HG03196 (cell line): ENCODE data around the gene CTDSPL2.
A peak's percentile ranks its signal among the peaks of the same experiment; 100 is the strongest.
"Not testable (repeated sequence)": the region's sequence is repeated elsewhere in the genome, so short reads cannot be mapped to it uniquely, and the experiment has no call there.

Source experiments
- ATAC-seq: cut with Tn5 transposase; IDR thresholded peaks from one replicate; pipeline ENCODE4 v1.9.1; 2021; ENCODE audit not compliant: unreplicated experiment

Gene CTDSPL2

GRCh38 chr15:44482090-44482489, 54.7 kb downstream of the CTDSPL2 start:
- ATAC-seq = no peak

- ATAC-seq = no peak
These were observed 58.5 kb downstream of the CTDSPL2 start for GRCh38 chr15:44485880-44486279.

- ATAC-seq = peak; percentile 49
These were observed 62.0 kb downstream of the CTDSPL2 start for GRCh38 chr15:44489464-44489863.

DNA sequence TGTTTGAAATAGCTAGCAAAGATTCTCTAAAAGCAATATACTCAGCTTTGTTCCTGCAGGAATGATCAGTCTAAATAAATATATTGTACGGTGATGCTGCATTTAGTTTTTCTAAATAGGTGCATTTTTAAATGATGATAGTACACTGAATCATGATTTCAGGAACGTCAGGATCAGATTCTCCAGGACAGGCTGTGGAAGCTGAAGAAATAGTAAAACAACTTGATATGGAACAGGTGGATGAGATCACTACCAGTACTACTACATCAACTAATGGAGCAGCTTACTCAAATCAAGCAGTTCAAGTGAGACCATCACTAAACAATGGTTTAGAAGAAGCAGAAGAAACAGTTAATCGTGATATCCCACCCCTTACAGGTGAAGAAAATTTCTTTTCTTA, 63.2 kb downstream of the CTDSPL2 start:
- no peak for ATAC-seq

GRCh38 chr15:44492040-44492439, 64.6 kb downstream of the CTDSPL2 start:
- no peak for ATAC-seq

- ATAC-seq = no peak
These were observed 65.2 kb downstream of the CTDSPL2 start for GRCh38 chr15:44492672-44493071.

DNA sequence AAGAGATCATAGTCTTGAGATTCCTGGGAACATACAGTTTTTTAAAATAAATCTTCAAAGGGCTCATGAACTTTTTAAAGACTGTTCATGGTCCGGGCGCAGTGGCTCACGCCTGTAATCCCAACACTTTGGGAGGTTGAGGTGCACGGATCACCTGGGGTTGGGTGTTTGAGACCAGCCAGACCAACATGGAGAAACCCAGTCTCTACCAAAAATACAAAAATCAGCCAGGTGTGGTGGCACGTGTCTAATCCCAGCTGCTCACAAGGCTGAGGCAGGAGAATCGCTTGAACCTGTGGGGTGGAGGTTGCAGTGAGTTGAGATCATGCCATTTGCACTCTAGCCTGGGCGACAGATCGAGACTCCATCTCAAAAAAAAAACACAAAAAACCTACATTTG, 68.1 kb downstream of the CTDSPL2 start:
- no peak for ATAC-seq

- ATAC-seq = no peak
These were observed 73.1 kb downstream of the CTDSPL2 start for GRCh38 chr15:44500555-44500954.

DNA sequence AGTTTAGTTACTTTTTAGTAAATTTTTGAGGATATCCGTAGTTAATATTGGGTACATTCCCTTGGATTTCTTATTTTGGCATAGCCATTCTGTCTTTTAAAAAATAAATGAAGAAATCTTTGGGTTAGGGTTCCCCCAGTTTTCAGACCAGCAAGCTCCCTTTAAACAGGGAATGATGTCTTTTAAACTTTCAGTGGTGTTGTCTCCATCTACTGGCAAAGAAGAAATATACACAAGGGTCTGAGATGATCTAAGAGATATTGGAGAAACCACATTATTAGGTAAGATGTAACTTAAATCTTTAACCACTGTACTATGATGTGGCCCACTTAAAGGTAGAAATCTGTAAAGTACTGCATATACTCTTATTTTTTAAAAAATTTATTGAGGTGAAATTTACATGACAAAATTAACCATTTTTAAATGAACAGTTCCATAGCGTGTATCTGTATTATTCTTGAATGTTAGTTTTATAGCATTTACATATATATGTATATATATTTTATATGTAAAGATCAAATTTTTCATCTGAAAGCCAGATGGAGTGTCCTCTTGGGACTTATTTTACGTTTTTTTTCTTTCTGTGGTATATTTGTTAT, 74.4 kb downstream of the CTDSPL2 start:
- ATAC-seq = no peak

DNA sequence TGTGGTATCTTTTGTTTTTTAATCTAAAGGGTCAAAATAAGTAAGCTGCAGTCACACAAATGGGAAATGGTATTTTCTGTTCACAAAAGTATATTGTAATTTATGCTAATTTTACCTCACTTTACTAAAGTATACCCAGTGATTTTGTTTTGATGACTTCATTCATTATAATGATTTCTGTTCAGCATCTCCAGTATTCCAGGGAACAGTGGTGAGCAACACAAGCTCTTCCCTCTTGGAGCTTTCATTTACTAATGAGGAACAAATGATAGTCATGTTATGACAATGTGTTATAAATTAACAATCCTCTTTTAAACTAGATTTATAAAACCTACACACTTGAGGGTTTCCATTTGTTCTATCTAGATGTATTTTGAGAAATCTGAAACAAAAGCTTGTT, 89.0 kb downstream of the CTDSPL2 start:
- ATAC-seq = no peak

- no peak for ATAC-seq
These were observed 92.1 kb downstream of the CTDSPL2 start for GRCh38 chr15:44519537-44519936.

DNA sequence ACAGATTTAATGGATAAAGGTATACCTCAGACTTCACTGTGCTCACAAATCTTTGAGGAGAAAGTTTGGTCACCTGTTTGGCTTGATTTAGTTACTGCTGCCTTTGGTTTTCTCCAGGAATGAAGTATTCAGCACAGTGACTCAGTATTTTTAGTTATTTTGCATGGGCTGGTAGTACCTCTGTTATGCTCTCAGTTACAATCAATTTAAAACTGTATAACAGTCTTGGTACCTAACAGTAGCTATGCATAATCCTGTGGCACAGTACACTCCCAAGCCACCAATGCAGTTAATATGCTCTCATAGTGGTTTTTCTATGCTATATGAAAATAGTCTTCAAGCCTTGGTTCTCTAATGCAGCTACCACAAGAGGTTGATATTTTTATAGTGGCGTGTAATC, 97.6 kb downstream of the CTDSPL2 start:
- no peak for ATAC-seq

- no peak for ATAC-seq
These were observed 99.8 kb downstream of the CTDSPL2 start for GRCh38 chr15:44527241-44527640.

DNA sequence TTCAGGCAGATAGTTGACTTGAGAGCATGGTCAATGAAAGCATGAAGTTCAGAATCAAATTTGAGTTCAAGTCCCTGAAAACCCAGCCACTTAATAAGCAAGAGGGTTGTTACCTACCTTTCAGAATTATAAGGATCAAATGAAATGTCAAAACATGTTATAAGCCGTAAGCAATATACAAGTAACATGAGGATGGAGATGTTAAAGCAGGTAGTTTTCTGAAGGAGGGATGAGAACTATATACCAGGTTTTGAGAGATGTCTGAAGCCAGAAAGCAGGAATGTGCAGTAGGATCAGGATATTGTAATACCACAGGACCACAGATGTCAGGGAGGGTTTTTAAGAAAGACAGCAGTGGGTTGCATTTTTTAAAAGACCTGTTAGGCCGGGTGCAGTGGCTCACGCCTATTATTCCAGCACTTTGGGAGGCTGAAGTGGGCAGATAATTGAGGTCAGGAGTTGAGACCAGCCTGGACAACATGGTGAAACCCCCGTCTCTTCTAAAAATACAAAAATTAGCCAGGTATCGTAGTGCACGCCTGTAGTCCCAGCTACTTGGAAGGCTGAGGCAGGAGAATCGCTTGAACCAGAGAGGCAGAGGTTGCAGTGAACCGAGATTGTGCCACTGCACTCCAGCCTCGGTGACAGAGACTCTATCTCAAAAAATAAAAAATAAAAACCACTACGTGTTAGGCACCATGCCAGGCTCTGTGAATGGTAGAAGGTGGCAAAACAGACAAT, 102.6 kb downstream of the CTDSPL2 start:
- no peak for ATAC-seq

GRCh38 chr15:44530653-44531052, 103.2 kb downstream of the CTDSPL2 start:
- ATAC-seq = no peak

- not testable (repeated sequence) for ATAC-seq
These were observed 104.8 kb downstream of the CTDSPL2 start for GRCh38 chr15:44532275-44532674.

DNA sequence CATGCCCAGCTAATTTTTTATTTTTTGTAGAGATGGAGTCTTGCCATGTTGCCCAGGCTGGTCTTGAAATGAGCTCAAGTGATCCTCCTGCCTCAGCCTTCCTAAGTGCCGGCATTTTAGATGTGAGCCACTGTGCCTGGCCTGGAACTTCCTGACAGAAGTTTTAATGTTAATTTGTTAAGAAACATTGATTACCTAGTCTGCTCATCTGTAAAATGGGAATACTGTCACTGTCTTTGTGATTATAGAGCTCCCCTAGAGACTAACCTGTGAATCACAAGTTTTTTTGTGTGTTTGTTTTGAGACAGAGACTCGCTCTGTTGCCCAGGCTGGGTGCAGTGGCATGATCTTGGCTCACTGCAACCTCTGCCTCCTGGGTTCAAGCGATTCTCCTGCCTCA, 105.3 kb downstream of the CTDSPL2 start:
- ATAC-seq = no peak

GRCh38 chr15:44535092-44535491, 107.7 kb downstream of the CTDSPL2 start:
- ATAC-seq = no peak

DNA sequence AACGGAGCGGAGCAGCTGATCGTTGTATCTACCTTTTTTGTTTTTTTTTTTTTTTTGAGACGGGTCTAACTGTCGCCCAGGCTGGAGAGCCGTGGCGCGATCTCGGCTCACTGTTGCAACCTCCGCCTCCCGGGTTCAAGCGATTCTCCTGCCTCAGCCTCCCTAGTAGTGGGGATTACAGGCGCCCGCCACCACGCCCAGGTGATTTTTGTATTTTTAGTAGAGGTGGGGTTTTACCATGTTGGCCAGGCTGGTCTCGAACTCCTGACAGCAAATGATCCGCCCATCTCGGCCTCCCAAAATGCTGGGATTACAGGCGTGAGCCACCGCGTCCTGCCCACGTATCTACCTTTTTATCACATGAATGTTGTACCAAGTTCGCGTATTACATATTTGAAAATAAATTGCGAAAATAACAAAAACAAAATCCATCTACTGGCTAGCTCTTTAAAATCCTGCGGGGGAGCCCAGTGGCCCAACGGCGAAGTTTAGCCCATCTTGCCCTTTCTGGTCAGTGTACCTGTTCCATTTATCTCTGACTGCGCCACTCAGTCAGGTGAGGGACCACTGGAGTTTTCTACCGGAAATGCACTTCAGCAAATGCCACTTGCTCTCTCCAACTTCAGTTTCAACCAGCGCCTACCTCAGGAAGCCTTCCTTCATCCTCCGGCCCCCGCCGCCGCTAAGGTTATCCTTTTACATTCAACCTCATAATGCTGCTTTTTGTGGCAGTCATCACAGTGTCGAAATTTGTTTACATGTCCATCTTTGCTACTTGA, 108.3 kb downstream of the CTDSPL2 start:
- ATAC-seq = peak; percentile 9

- ATAC-seq = peak; percentile 64
These were observed 109.0 kb downstream of the CTDSPL2 start for GRCh38 chr15:44536302-44536961.

DNA sequence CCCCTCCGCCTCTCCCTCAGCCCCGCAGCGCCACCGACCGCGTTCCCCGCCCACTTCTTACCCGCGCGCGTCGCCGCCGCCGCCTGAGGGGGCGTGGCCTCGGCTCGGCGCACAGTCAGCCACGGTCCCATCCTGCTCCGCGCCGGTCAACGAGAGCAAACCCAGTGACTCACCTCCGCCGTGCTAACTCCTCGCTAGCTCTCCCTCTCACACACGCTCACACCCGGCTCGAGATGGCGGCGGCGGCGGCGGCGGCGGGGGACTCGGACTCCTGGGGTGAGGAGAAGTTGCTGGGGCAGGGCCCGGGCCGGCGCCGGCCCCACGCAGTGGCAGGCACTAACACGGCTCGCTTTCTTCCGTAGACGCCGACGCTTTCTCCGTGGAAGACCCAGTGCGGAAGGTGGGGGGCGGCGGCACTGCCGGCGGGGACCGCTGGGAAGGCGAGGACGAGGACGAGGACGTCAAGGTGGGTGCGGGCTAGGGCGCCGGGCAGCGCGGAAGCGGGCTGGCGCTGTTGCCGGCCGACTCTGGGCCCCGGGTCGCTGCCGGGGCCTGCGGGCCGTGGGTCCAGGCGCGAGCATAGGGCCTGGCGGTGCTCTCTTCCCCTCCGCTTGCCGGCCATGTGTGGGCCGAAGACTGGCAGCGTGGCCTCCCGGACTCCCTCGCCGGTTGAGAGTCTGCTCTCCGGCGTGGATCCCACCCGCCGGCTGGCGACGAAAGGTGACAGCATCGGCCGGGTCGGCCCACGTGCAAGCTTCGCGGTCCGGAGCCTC, 109.7 kb downstream of the CTDSPL2 start, which contains the start of gene EIF3J:
EIF3J (plus strand) TSS at position 186 of the 773 bp plus-strand sequence; CDS start at position 234, 48 bp downstream.
- peak; percentile 83 for ATAC-seq
